Esophagus muscularis mucosa (tissue), 4 donors: ENCODE measurements around the gene MYLK. TPM values are rescaled to one million over a fixed set of nuclear protein-coding genes. Genes with fewer than 3 reads are reported as not detected.

Experiments
- DNase-seq: peaks from one replicate; pipeline ENCODE4 v3.0.0-alpha.2; 2017; ENCODE audit errors: extremely low spot score
- H3K27ac ChIP-seq, 4 donors: fragments of 200-600 bp; sonication (generic); replicated peaks in 1 of 4; 1 replicate in 3 of 4; 2 replicates in 1 of 4; pipeline ENCODE4 v1.5.1; 2016 to 2019; ENCODE audit warnings: mild to moderate bottlenecking in 1 of 4
- H3K27me3 ChIP-seq, 4 donors: fragments of 200-600 bp; sonication (generic); one replicate each; pipeline versions ENCODE4 v1.5.1 to v1.6.0; 2016 to 2019
- H3K36me3 ChIP-seq, 4 donors: fragments of 200-600 bp; sonication (generic); one replicate each; pipeline ENCODE4 v1.5.1; 2016 to 2019
- H3K4me1 ChIP-seq, 4 donors: fragments of 200-600 bp; sonication (generic); one replicate each; pipeline ENCODE4 v1.5.1; 2016 to 2019
- H3K4me3 ChIP-seq, 4 donors: fragments of 200-600 bp; sonication (generic); 1 replicate in 2 of 4; 2 replicates in 2 of 4; pipeline ENCODE4 v1.5.1; 2016 to 2019; ENCODE audit warnings: mild to moderate bottlenecking in 4 of 4, moderate library complexity in 1 of 4
- H3K9me3 ChIP-seq, 4 donors: fragments of 200-600 bp; sonication (generic); 1 replicate in 3 of 4; 2 replicates in 1 of 4; pipeline ENCODE4 v1.5.1; 2016 to 2019
- CTCF ChIP-seq, 3 experiments: fragments of 200-600 bp in 2 of 3; fragments of 450-650 bp in 1 of 3; sonication (generic) in 2 of 3; IDR thresholded peaks; one replicate each; pipeline ENCODE4 v1.5.1; 2017 to 2019; ENCODE audit warnings: antibody characterized with exemption in 3 of 3, mild to moderate bottlenecking in 2 of 3, moderate library complexity in 1 of 3
- EP300 ChIP-seq: sonication (generic); formaldehyde crosslinking; IDR thresholded peaks from one replicate; pipeline ENCODE4 v1.6.1; 2017; ENCODE audit warnings: antibody characterized with exemption
- POLR2A ChIP-seq: fragments of 450-650 bp; IDR thresholded peaks from one replicate; pipeline ENCODE4 v1.6.1; 2017; ENCODE audit warnings: antibody characterized with exemption, moderate library complexity, mild to moderate bottlenecking, low read depth
- POLR2AphosphoS5 ChIP-seq, 2 donors: sonication (generic); formaldehyde crosslinking; IDR thresholded peaks; one replicate each; pipeline ENCODE4 v1.6.1; 2017; ENCODE audit warnings: antibody characterized with exemption in 2 of 2
- WGBS: methylation state at CpG from one replicate; pipeline ENCODE4 v1.1.5; 2018; 5-methylcytosine and 5-hydroxymethylcytosine counted together
- intact Hi-C: fragments of 100-400 bp; cut with DNase I; formaldehyde crosslinking; loops from one replicate; pipeline ENCODE4 v1.15.1; 2023
- total RNA-seq, 4 donors: library from RNA; depleted of rRNA; stranded (reverse); fragments of >200 nt; gene quantifications; one replicate each; pipeline versions ENCODE4 v1.1.0 to v1.2.1, GENCODE V29; 2016

The MYLK gene
- total RNA-seq, 4 donors from 2014 or later, result 1,983 to 3,208 (median 2,554) TPM

GRCh38 chr3:123683505-123684154 is 200.5 kb downstream of the MYLK start:
- peaks cover 0 to 62% (median 37%) of the 10 kb centered on the region in 4 donors for H3K36me3 ChIP-seq
- TF ChIP-seq EP300 (no peak), POLR2AphosphoS5 (IDR thresholded peaks at IDR 0.05) (peak in 1 of 2 donors; percentile 7)
- peaks cover 25 to 100% (median 100%) of the 10 kb centered on the region in 4 donors for H3K4me1 ChIP-seq
- WGBS, result 64% methylated on average over 4 of the region's 10 CpGs
- H3K27ac ChIP-seq, result peak overlapping the region; percentile 94 to 97 (median 96)
- H3K9me3 ChIP-seq, result no peaks in the 10 kb centered on the region
- intact Hi-C loops, result no loop called here
- no peak for DNase-seq
- peak overlapping the region in 2 of 4 donors; percentile 0 to 11 for H3K4me3 ChIP-seq
- H3K27me3 ChIP-seq, result no peaks in the 10 kb centered on the region

- H3K9me3 ChIP-seq, result no peaks in the 10 kb centered on the region
- 58% methylated on average over 4 of the region's 10 CpGs for WGBS
- peaks cover 28 to 100% (median 100%) of the 10 kb centered on the region in 4 donors for H3K4me1 ChIP-seq
- DNase-seq, result no peak
- no peak for TF ChIP-seq POLR2AphosphoS5 (IDR thresholded peaks at IDR 0.05)
- TF ChIP-seq EP300, result no peak
- TF ChIP-seq CTCF (IDR thresholded peaks at IDR 0.05), result no peak
- no peak for TF ChIP-seq POLR2A
- H3K4me3 ChIP-seq, result peak overlapping the region in 2 of 4 donors; percentile 0 to 11
- intact Hi-C loops, result no loop called here
- peak overlapping the region; percentile 94 to 97 (median 96) for H3K27ac ChIP-seq
- H3K36me3 ChIP-seq, result peaks cover 0 to 62% (median 37%) of the 10 kb centered on the region in 4 donors
- no peaks in the 10 kb centered on the region for H3K27me3 ChIP-seq
These were observed 201.2 kb downstream of the MYLK start for GRCh38 chr3:123682781-123683504.

GRCh38 chr3:123682302-123682701 is 201.8 kb downstream of the MYLK start:
- H3K27me3 ChIP-seq, result no peaks in the 10 kb centered on the region
- DNase-seq, result no peak
- H3K36me3 ChIP-seq, result peaks cover 0 to 64% (median 37%) of the 10 kb centered on the region in 4 donors
- peak overlapping the region; percentile 94 to 97 (median 96) for H3K27ac ChIP-seq
- no peak for TF ChIP-seq POLR2AphosphoS5 (IDR thresholded peaks at IDR 0.05)
- TF ChIP-seq CTCF (IDR thresholded peaks at IDR 0.05), result no peak
- TF ChIP-seq POLR2A, result no peak
- no peak for TF ChIP-seq EP300
- H3K4me1 ChIP-seq, result peaks cover 26 to 100% (median 100%) of the 10 kb centered on the region in 4 donors
- intact Hi-C loops, result no loop called here
- H3K4me3 ChIP-seq, result no peak overlapping the region
- H3K9me3 ChIP-seq, result no peaks in the 10 kb centered on the region
- 73% methylated on average over 6 of the region's 6 CpGs for WGBS

- Histone ChIP-seq H3K27me3 (no peaks in the 10 kb centered on the region), H3K9me3 (no peaks in the 10 kb centered on the region), H3K4me3 (no peak overlapping the region), H3K27ac (peak overlapping the region; percentile 94 to 97 (median 96)), H3K4me1 (peaks cover 28 to 100% (median 100%) of the 10 kb centered on the region in 4 donors), H3K36me3 (peaks cover 0 to 71% (median 38%) of the 10 kb centered on the region in 4 donors)
- no peak for DNase-seq
- TF ChIP-seq EP300 (no peak), CTCF (IDR thresholded peaks at IDR 0.05) (no peak), POLR2AphosphoS5 (IDR thresholded peaks at IDR 0.05) (peak; percentile 17 to 56), POLR2A (no peak)
- WGBS, result 37% methylated on average over 8 of the region's 8 CpGs
- intact Hi-C loops, result no loop called here
These were observed 204.3 kb downstream of the MYLK start for GRCh38 chr3:123679712-123680386.

GRCh38 chr3:123678108-123678511 is 206.0 kb downstream of the MYLK start:
- no peak for DNase-seq
- Histone ChIP-seq H3K4me3 (peak overlapping the region in 1 of 4 donors; percentile 6), H3K9me3 (no peaks in the 10 kb centered on the region), H3K27me3 (no peaks in the 10 kb centered on the region), H3K36me3 (peaks cover 0 to 58% (median 35%) of the 10 kb centered on the region in 4 donors), H3K4me1 (peaks cover 28 to 100% (median 100%) of the 10 kb centered on the region in 4 donors), H3K27ac (peak overlapping the region; percentile 94 to 97 (median 96))
- intact Hi-C loops, result no loop called here
- TF ChIP-seq POLR2AphosphoS5 (IDR thresholded peaks at IDR 0.05) (peak; percentile 51 to 59), CTCF (IDR thresholded peaks at IDR 0.05) (no peak)
- 40% methylated on average over 8 of the region's 8 CpGs for WGBS
